ENCODE results near the gene ZNF845. TPM values are rescaled to one million over a fixed set of nuclear protein-coding genes. Genes with fewer than 3 reads are reported as not detected.

Gene ZNF845
- total RNA-seq, 2 experiments from 2014 or later, result 6.8 to 7.2 TPM

DNA sequence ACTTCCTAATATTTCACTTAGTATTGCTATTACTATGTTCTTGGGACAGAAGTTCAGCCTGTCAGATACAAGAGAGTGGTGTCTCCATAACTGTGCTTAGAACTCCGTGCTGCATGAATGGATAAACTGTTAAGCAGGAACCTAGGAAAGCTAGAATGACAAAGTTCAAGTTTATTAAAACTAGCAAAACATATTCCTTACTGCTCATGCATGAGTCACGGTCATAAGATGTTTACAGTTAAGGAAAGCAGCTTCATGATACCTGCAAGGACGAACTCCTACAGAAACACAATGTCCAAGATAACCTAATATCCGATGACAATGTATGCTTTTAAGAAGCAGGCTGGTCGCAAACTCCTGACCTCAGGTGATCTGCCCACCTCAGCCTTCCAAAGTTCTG is 55.4 kb downstream of the ZNF845 start:
- no peak for DNase-seq (ENCODE audit: low spot score)
- no peaks in the 10 kb centered on the region for H4K20me1 ChIP-seq (ENCODE audit: insufficient read depth, low read length)
- no TSS peak for BruUV-seq (replicated peaks)
- no peak overlapping the region for H3K4me2 ChIP-seq (ENCODE audit: low read length)
- H3K79me2 ChIP-seq (ENCODE audit: insufficient read depth, low read depth, low read length), result no peaks in the 10 kb centered on the region
- TF ChIP-seq CTCF (conservative IDR thresholded peaks at IDR 0.05; ENCODE audit: low read length) (no peak), EZH2phosphoT487 (IDR thresholded peaks at IDR 0.05; ENCODE audit: borderline replicate concordance, low read depth, low read length) (no peak)
- no peaks in the 10 kb centered on the region for H3K9me2 ChIP-seq (ENCODE audit: insufficient read depth, low read length)
- intact Hi-C loops (cut with micrococcal nuclease; ENCODE audit: unreplicated experiment), result no loop called here
- H3K27ac ChIP-seq (ENCODE audit: low read depth, low read length, poor library complexity, severe bottlenecking), result no peak overlapping the region
- peaks cover 24% of the 10 kb centered on the region; the same call in 1 of the 2 replicates for H3K9me3 ChIP-seq (ENCODE audit: low read length)
- POLR2A ChIA-PET, result no interaction called here
- peaks cover 33% of the 10 kb centered on the region for H3K36me3 ChIP-seq (ENCODE audit: insufficient read depth, low read length)
- CTCF ChIA-PET (ENCODE audit: unreplicated experiment), result no interaction called here
- peaks cover 6% of the 10 kb centered on the region for H3K4me1 ChIP-seq (ENCODE audit: insufficient read depth, low read length, poor library complexity, severe bottlenecking)
- no peak overlapping the region for H3K4me3 ChIP-seq (ENCODE audit: low read depth, low read length, poor library complexity, severe bottlenecking)
- H2AFZ ChIP-seq (ENCODE audit: low read length), result no peak overlapping the region

DNA sequence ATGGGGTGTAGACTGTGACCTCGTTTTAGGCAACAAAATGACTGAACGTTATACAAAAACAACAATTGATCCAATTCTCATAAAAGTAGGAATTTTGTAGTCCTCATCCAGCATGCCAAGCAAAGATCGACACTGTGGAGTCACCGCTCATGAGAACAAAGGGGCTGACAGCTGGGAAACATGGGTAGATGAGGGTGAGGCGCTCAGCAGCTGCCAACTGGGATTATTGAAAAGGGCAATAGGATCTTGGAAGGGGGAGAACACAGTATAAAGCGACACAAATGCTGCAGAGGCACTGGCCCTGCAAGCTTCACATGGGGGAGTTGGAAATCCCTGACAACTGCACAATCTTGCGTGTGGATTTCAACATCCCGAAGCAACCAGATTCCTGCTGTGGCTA is 56.0 kb downstream of the ZNF845 start:
- H2AFZ ChIP-seq (ENCODE audit: low read length), result no peak overlapping the region
- peaks cover 27% of the 10 kb centered on the region for H3K36me3 ChIP-seq (ENCODE audit: insufficient read depth, low read length)
- no peaks in the 10 kb centered on the region for H4K20me1 ChIP-seq (ENCODE audit: insufficient read depth, low read length)
- BruUV-seq (replicated peaks), result no TSS peak
- peaks cover 7% of the 10 kb centered on the region for H3K4me1 ChIP-seq (ENCODE audit: insufficient read depth, low read length, poor library complexity, severe bottlenecking)
- H3K27ac ChIP-seq (ENCODE audit: low read depth, low read length, poor library complexity, severe bottlenecking), result no peak overlapping the region
- TF ChIP-seq CTCF (conservative IDR thresholded peaks at IDR 0.05; ENCODE audit: low read length) (no peak), EZH2phosphoT487 (IDR thresholded peaks at IDR 0.05; ENCODE audit: borderline replicate concordance, low read depth, low read length) (no peak)
- no peak overlapping the region for H3K4me3 ChIP-seq (ENCODE audit: low read depth, low read length, poor library complexity, severe bottlenecking)
- H3K9me3 ChIP-seq (ENCODE audit: low read length), result peaks cover 20% of the 10 kb centered on the region; the same call in 1 of the 2 replicates
- no peak overlapping the region for H3K4me2 ChIP-seq (ENCODE audit: low read length)
- CTCF ChIA-PET (ENCODE audit: unreplicated experiment), result no interaction called here
- no peaks in the 10 kb centered on the region for H3K9me2 ChIP-seq (ENCODE audit: insufficient read depth, low read length)
- POLR2A ChIA-PET, result no interaction called here
- intact Hi-C loops (cut with micrococcal nuclease; ENCODE audit: unreplicated experiment), result no loop called here
- DNase-seq (ENCODE audit: low spot score), result no peak
- H3K79me2 ChIP-seq (ENCODE audit: insufficient read depth, low read depth, low read length), result no peaks in the 10 kb centered on the region

DNA sequence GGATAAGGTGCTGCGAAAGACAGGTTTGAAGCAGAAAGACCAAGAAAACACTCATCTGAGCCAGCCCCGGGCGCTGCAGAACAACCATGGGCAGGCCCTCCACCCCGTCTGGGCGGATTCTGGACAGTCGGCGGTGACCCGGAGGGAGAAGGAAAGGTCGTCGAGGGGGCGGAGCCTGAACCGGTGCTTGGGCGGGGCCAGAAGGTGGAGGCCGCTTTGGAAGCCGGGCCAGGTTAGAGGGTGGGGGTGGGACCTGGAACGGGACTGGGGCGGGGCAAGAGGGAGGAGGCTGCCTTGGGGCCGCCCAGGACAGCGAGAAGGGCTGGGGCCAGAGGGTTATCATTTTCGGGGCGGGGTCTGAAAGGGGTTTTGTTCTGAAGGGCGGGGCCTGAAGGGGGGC is 56.4 kb downstream of the ZNF845 start:
- Histone ChIP-seq H3K4me2 (ENCODE audit: low read length) (no peak overlapping the region), H3K4me3 (ENCODE audit: low read depth, low read length, poor library complexity, severe bottlenecking) (no peak overlapping the region), H3K9me2 (ENCODE audit: insufficient read depth, low read length) (no peaks in the 10 kb centered on the region), H3K9me3 (ENCODE audit: low read length) (peaks cover 16% of the 10 kb centered on the region; the same call in 1 of the 2 replicates), H2AFZ (ENCODE audit: low read length) (no peak overlapping the region), H3K79me2 (ENCODE audit: insufficient read depth, low read depth, low read length) (no peaks in the 10 kb centered on the region), H3K27ac (ENCODE audit: low read depth, low read length, poor library complexity, severe bottlenecking) (no peak overlapping the region), H4K20me1 (ENCODE audit: insufficient read depth, low read length) (no peaks in the 10 kb centered on the region), H3K36me3 (ENCODE audit: insufficient read depth, low read length) (peaks cover 23% of the 10 kb centered on the region), H3K4me1 (ENCODE audit: insufficient read depth, low read length, poor library complexity, severe bottlenecking) (peaks cover 10% of the 10 kb centered on the region)
- CTCF ChIA-PET (ENCODE audit: unreplicated experiment), result no interaction called here
- no peak for DNase-seq (ENCODE audit: low spot score)
- BruUV-seq (replicated peaks), result no TSS peak
- intact Hi-C loops (cut with micrococcal nuclease; ENCODE audit: unreplicated experiment), result loop anchor here (10.0 kb wide), 1 partner anchor 195 kb away; the partner anchor contains the start of gene ZNF665
- TF ChIP-seq EZH2phosphoT487 (IDR thresholded peaks at IDR 0.05; ENCODE audit: borderline replicate concordance, low read depth, low read length) (no peak), CTCF (conservative IDR thresholded peaks at IDR 0.05; ENCODE audit: low read length) (no peak)
- POLR2A ChIA-PET, result no interaction called here
